Peyer's patch (tissue), 4 donors: ENCODE measurements around the gene ZNF837. TPM values are rescaled to one million over a fixed set of nuclear protein-coding genes. Genes with fewer than 3 reads are reported as not detected.

ENCODE experiments used
- DNase-seq, 3 donors: peaks; one replicate each; pipeline ENCODE4 v3.0.0-alpha.2; 2017 to 2019
- H3K27ac ChIP-seq, 4 donors: fragments of 200-600 bp; sonication (generic); one replicate each; pipeline ENCODE4 v1.5.1; 2016 to 2019
- H3K27me3 ChIP-seq, 2 donors: fragments of 200-600 bp; sonication (generic); one replicate each; pipeline ENCODE4 v1.5.1; 2019
- H3K36me3 ChIP-seq, 3 donors: fragments of 200-600 bp; sonication (generic); one replicate each; pipeline ENCODE4 v1.5.1; 2016 to 2019
- H3K4me1 ChIP-seq, 4 donors: fragments of 200-600 bp; sonication (generic); one replicate each; pipeline ENCODE4 v1.5.1; 2016 to 2019
- H3K4me3 ChIP-seq, 4 donors: fragments of 200-600 bp; sonication (generic); 1 replicate in 3 of 4; 2 replicates in 1 of 4; pipeline ENCODE4 v1.5.1; 2016 to 2019; ENCODE audit warnings: mild to moderate bottlenecking in 1 of 4
- H3K9me3 ChIP-seq, 4 donors: fragments of 200-600 bp; sonication (generic); one replicate each; pipeline ENCODE4 v1.5.1; 2016 to 2019; ENCODE audit warnings: mild to moderate bottlenecking in 1 of 4
- CTCF ChIP-seq, 6 experiments: fragments of 450-650 bp in 4 of 6; fragments of 200-600 bp in 2 of 6; sonication (generic) in 1 of 6; IDR thresholded peaks; one replicate each; pipeline ENCODE4 v1.5.1; 2017 to 2019; ENCODE audit warnings: antibody characterized with exemption in 6 of 6, mild to moderate bottlenecking in 3 of 6, moderate library complexity in 1 of 6
- POLR2A ChIP-seq, 2 donors: fragments of 450-650 bp; IDR thresholded peaks; one replicate each; pipeline ENCODE4 v1.5.1; 2017; ENCODE audit warnings: antibody characterized with exemption in 2 of 2, mild to moderate bottlenecking in 2 of 2, moderate library complexity in 2 of 2
- small RNA-seq, 2 donors: library from RNA; depleted of rRNA; stranded (forward); fragments of <200 nt; gene quantifications; one replicate each; pipeline ENCODE3, GENCODE V24; 2016
- total RNA-seq, 4 donors: library from RNA; depleted of rRNA; stranded (reverse); fragments of >200 nt; gene quantifications; one replicate each; pipeline ENCODE4 v1.1.0, GENCODE V29; 2016

ZNF837 gene
- total RNA-seq, 4 donors from 2014 or later = 3.3 to 10.9 (median 7.7) TPM

GRCh38 chr19:58318297-58318696 is 62.5 kb downstream of the ZNF837 start:
- Histone ChIP-seq H3K9me3 (no peaks in the 10 kb centered on the region), H3K4me3 (no peak overlapping the region), H3K4me1 (no peaks in the 10 kb centered on the region), H3K27ac (no peak overlapping the region), H3K36me3 (peaks cover 0 to 20% (median 0%) of the 10 kb centered on the region in 3 donors), H3K27me3 (no peaks in the 10 kb centered on the region)
- DNase-seq = peak in 1 of 3 donors; percentile 10
- TF ChIP-seq POLR2A (IDR thresholded peaks at IDR 0.05) (no peak), CTCF (IDR thresholded peaks at IDR 0.05) (no peak)

Small RNA genes lying within 50 kb of the gene (small RNA-seq; reads per million reads assigned to genes)
- gene MIR4754 (0 reads per million in 2 donors), gene MIR6806 (0.06 to 0.64 reads per million in 2 donors), gene RNA5SP473 (0.06 to 0.18 reads per million in 2 donors)

Other genes with a start within 250 kb of the ZNF837 start
- gene ZNF329, start 230.2 kb downstream of the ZNF837 start, total RNA-seq = 10 to 100 TPM in 1 of 4 donors, 1 to 10 TPM in 3; 3.4 to 11.6 (median 5.7) TPM
- gene ZNF274, start 198.0 kb downstream of the ZNF837 start, total RNA-seq = 10 to 100 TPM; 32.4 to 46.8 (median 39.7) TPM
- gene ZNF544, start 152.1 kb downstream of the ZNF837 start, total RNA-seq = 100 to 1,000 TPM in 1 of 4 donors, 10 to 100 TPM in 3; 21.9 to 158 (median 31.4) TPM
- gene ZNF8, start 102.1 kb downstream of the ZNF837 start, total RNA-seq = 1 to 10 TPM; 7.0 to 8.9 (median 7.9) TPM
- 10 to 100 TPM; 41.3 to 54.2 (median 47.2) TPM for gene ERVK3-1, start 75.7 kb downstream of the ZNF837 start, total RNA-seq
- 1 to 10 TPM; 2.5 to 4.6 (median 4.0) TPM for gene ZSCAN22, start 54.0 kb downstream of the ZNF837 start, total RNA-seq
- gene A1BG, start 27.5 kb downstream of the ZNF837 start, total RNA-seq = 10 to 100 TPM in 1 of 4 donors, 1 to 10 TPM in 2, not detected in 1; 5.4 to 26.4 (median 8.3) TPM
- gene ZNF497, start 18.3 kb downstream of the ZNF837 start, total RNA-seq = 1 to 10 TPM in 2 of 4 donors, under 1 TPM in 1, not detected in 1; 0.70 to 4.4 (median 2.1) TPM
- gene RPS5, start 6.2 kb upstream of the ZNF837 start, total RNA-seq = 1,000 to 10,000 TPM in 1 of 4 donors, 100 to 1,000 TPM in 3; 428 to 1,258 (median 517) TPM
- not detected for gene RNF225, start 14.6 kb upstream of the ZNF837 start, total RNA-seq
- gene ZNF584, start 27.6 kb upstream of the ZNF837 start, total RNA-seq = 10 to 100 TPM in 1 of 4 donors, 1 to 10 TPM in 3; 2.5 to 18.2 (median 9.6) TPM
- 10 to 100 TPM in 1 of 4 donors, 1 to 10 TPM in 3; 3.9 to 12.4 (median 7.2) TPM for gene ZNF132, start 59.1 kb upstream of the ZNF837 start, total RNA-seq
- 10 to 100 TPM in 3 of 4 donors, 1 to 10 TPM in 1; 7.0 to 13.1 (median 10.5) TPM for gene ZNF324B, start 70.6 kb upstream of the ZNF837 start, total RNA-seq
- gene ZNF324, start 86.0 kb upstream of the ZNF837 start, total RNA-seq = 10 to 100 TPM; 12.4 to 31.2 (median 22.7) TPM
- gene ZNF446, start 95.3 kb upstream of the ZNF837 start, total RNA-seq = 10 to 100 TPM; 12.8 to 25.6 (median 19.6) TPM
- gene SLC27A5, start 131.0 kb upstream of the ZNF837 start, total RNA-seq = 1 to 10 TPM in 3 of 4 donors, under 1 TPM in 1; 0.88 to 6.3 (median 2.3) TPM
- gene ZBTB45, start 138.8 kb upstream of the ZNF837 start, total RNA-seq = 10 to 100 TPM in 3 of 4 donors, 1 to 10 TPM in 1; 7.4 to 21.6 (median 14.3) TPM
- gene TRIM28, start 163.0 kb upstream of the ZNF837 start, total RNA-seq = 100 to 1,000 TPM; 164 to 281 (median 196) TPM
- gene CHMP2A, start 174.1 kb upstream of the ZNF837 start, total RNA-seq = 100 to 1,000 TPM in 2 of 4 donors, 10 to 100 TPM in 2; 79.2 to 115 (median 101) TPM
- 10 to 100 TPM; 10.2 to 37.1 (median 18.5) TPM for gene UBE2M, start 177.6 kb upstream of the ZNF837 start, total RNA-seq
- gene MZF1, start 192.3 kb upstream of the ZNF837 start, total RNA-seq = 100 to 1,000 TPM in 1 of 4 donors, 10 to 100 TPM in 3; 60.9 to 123 (median 82.3) TPM